ENCODE data around the gene MCM5.

Gene MCM5

DNA sequence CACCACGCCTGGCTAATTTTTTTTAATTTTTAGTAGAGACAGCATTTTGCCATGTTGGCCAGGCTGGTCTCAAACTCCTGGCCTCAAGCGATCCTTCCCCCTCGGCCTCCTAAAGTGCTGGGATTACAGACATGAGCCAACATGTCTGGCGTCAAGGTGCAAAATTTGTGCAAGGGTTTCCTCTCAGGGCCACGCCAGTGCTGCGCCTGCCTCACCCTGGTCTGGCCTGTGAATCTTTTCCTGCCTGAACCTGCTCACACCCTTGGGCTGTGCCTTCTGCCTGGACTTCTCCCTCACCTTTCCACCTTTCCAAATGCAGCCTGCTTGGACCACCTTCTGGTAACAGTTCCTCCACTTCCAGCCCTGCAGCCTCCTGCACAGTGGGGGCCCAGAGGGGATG lies 43.4 kb downstream of the MCM5 start:
- Histone ChIP-seq H2AK5ac (ENCODE audit: low read length) (no peak overlapping the region), H3K27ac (ENCODE audit: low read depth, low read length) (no peak overlapping the region), H3K79me2 (ENCODE audit: control insufficient read depth, insufficient read depth, low read length) (no peaks in the 10 kb centered on the region), H2BK5ac (ENCODE audit: low read length) (no peak overlapping the region), H3K4me1 (ENCODE audit: control insufficient read depth, low read depth, low read length) (no peaks in the 10 kb centered on the region), H2BK15ac (replicated peaks; ENCODE audit: low read depth) (no peak overlapping the region), H3K56ac (ENCODE audit: low read length) (no peak overlapping the region), H3K4me2 (ENCODE audit: low read length) (no peak overlapping the region), H4K8ac (ENCODE audit: low read depth, low read length) (no peak overlapping the region), H2BK120ac (ENCODE audit: low read depth, low read length) (no peak overlapping the region), H3K18ac (ENCODE audit: low read length) (no peak overlapping the region), H3K79me1 (ENCODE audit: low read length) (no peaks in the 10 kb centered on the region), H3K27me3 (ENCODE audit: insufficient read depth, low read length, poor library complexity) (no peaks in the 10 kb centered on the region), H3K9ac (ENCODE audit: low read length) (no peak overlapping the region), H3K23ac (ENCODE audit: low read length) (no peak overlapping the region), H3K4ac (ENCODE audit: low read depth, low read length) (no peak overlapping the region), H3K4me3 (ENCODE audit: low read length) (no peak overlapping the region), H4K5ac (ENCODE audit: low read length) (no peak overlapping the region), H3K36me3 (ENCODE audit: control insufficient read depth, insufficient read depth, low read length) (no peaks in the 10 kb centered on the region)
- WGBS (ENCODE audit: extremely low coverage, insufficient coverage, low lambda C conversion rate) = no CpG with 5 or more reads among the region's 6 CpGs
- DNase-seq = no peak

- no peaks in the 10 kb centered on the region for H3K36me3 ChIP-seq (ENCODE audit: control insufficient read depth, insufficient read depth, low read length)
- H4K5ac ChIP-seq (ENCODE audit: low read length) = no peak overlapping the region
- no peak overlapping the region for H3K23ac ChIP-seq (ENCODE audit: low read length)
- no peak overlapping the region for H2BK5ac ChIP-seq (ENCODE audit: low read length)
- no peak for DNase-seq
- no peaks in the 10 kb centered on the region for H3K27me3 ChIP-seq (ENCODE audit: insufficient read depth, low read length, poor library complexity)
- H3K56ac ChIP-seq (ENCODE audit: low read length) = no peak overlapping the region
- no peak overlapping the region for H4K8ac ChIP-seq (ENCODE audit: low read depth, low read length)
- WGBS (ENCODE audit: extremely low coverage, insufficient coverage, low lambda C conversion rate) = no CpG with 5 or more reads among the region's 11 CpGs
- H3K4ac ChIP-seq (ENCODE audit: low read depth, low read length) = no peak overlapping the region
- H3K27ac ChIP-seq (ENCODE audit: low read depth, low read length) = no peak overlapping the region
- no peaks in the 10 kb centered on the region for H3K4me1 ChIP-seq (ENCODE audit: control insufficient read depth, low read depth, low read length)
- no peak overlapping the region for H2BK120ac ChIP-seq (ENCODE audit: low read depth, low read length)
- H3K9ac ChIP-seq (ENCODE audit: low read length) = no peak overlapping the region
- H3K79me2 ChIP-seq (ENCODE audit: control insufficient read depth, insufficient read depth, low read length) = no peaks in the 10 kb centered on the region
- no peak overlapping the region for H3K18ac ChIP-seq (ENCODE audit: low read length)
- no peak overlapping the region for H2BK15ac ChIP-seq (replicated peaks; ENCODE audit: low read depth)
- H3K4me3 ChIP-seq (ENCODE audit: low read length) = no peak overlapping the region
- H3K79me1 ChIP-seq (ENCODE audit: low read length) = no peaks in the 10 kb centered on the region
- no peak overlapping the region for H3K4me2 ChIP-seq (ENCODE audit: low read length)
- H2AK5ac ChIP-seq (ENCODE audit: low read length) = no peak overlapping the region
These were observed 44.1 kb downstream of the MCM5 start for GRCh38 chr22:35443790-35444684.

GRCh38 chr22:35444685-35445399 lies 44.9 kb downstream of the MCM5 start:
- Histone ChIP-seq H3K4me3 (ENCODE audit: low read length) (no peak overlapping the region), H3K4me1 (ENCODE audit: control insufficient read depth, low read depth, low read length) (no peaks in the 10 kb centered on the region), H3K4me2 (ENCODE audit: low read length) (no peak overlapping the region), H2BK15ac (replicated peaks; ENCODE audit: low read depth) (no peak overlapping the region), H2BK5ac (ENCODE audit: low read length) (no peak overlapping the region), H3K27ac (ENCODE audit: low read depth, low read length) (no peak overlapping the region), H3K23ac (ENCODE audit: low read length) (no peak overlapping the region), H3K18ac (ENCODE audit: low read length) (no peak overlapping the region), H3K79me2 (ENCODE audit: control insufficient read depth, insufficient read depth, low read length) (no peaks in the 10 kb centered on the region), H3K9ac (ENCODE audit: low read length) (no peak overlapping the region), H4K5ac (ENCODE audit: low read length) (no peak overlapping the region), H3K4ac (ENCODE audit: low read depth, low read length) (no peak overlapping the region), H3K27me3 (ENCODE audit: insufficient read depth, low read length, poor library complexity) (no peaks in the 10 kb centered on the region), H3K79me1 (ENCODE audit: low read length) (no peaks in the 10 kb centered on the region), H3K56ac (ENCODE audit: low read length) (no peak overlapping the region), H2BK120ac (ENCODE audit: low read depth, low read length) (no peak overlapping the region), H4K8ac (ENCODE audit: low read depth, low read length) (no peak overlapping the region), H3K36me3 (ENCODE audit: control insufficient read depth, insufficient read depth, low read length) (no peaks in the 10 kb centered on the region), H2AK5ac (ENCODE audit: low read length) (no peak overlapping the region)
- DNase-seq = no peak
- WGBS (ENCODE audit: extremely low coverage, insufficient coverage, low lambda C conversion rate) = no CpG with 5 or more reads among the region's 13 CpGs

- Histone ChIP-seq H3K27ac (ENCODE audit: low read depth, low read length) (no peak overlapping the region), H3K56ac (ENCODE audit: low read length) (no peak overlapping the region)
These were observed 46.0 kb downstream of the MCM5 start for GRCh38 chr22:35445933-35446332.

DNA sequence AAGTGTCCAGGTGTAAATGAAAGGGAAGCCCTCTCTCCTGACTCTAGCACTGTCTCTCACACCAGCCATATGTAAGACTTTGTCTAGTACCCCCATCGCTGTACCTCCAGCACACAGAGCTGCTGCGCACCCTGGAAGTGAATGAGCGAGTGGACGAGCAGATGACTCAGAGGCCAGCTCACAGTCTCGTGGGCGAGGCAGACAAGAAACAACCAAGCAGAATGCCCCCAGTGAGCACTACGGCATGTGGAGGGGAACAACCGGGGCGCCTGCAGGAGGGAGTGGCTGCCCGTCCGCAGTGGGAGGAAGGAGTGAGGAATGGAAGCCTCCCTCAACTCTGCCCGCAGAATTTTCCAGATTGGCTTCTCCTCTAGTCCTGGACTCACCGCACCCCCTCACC lies 46.4 kb downstream of the MCM5 start:
- Histone ChIP-seq H3K79me2 (ENCODE audit: control insufficient read depth, insufficient read depth, low read length) (no peaks in the 10 kb centered on the region), H3K56ac (ENCODE audit: low read length) (no peak overlapping the region), H3K18ac (ENCODE audit: low read length) (no peak overlapping the region), H2BK15ac (replicated peaks; ENCODE audit: low read depth) (no peak overlapping the region), H3K27ac (ENCODE audit: low read depth, low read length) (no peak overlapping the region), H3K4me2 (ENCODE audit: low read length) (no peak overlapping the region), H3K4ac (ENCODE audit: low read depth, low read length) (no peak overlapping the region), H4K8ac (ENCODE audit: low read depth, low read length) (no peak overlapping the region), H3K23ac (ENCODE audit: low read length) (no peak overlapping the region), H3K79me1 (ENCODE audit: low read length) (no peaks in the 10 kb centered on the region), H3K27me3 (ENCODE audit: insufficient read depth, low read length, poor library complexity) (no peaks in the 10 kb centered on the region), H2BK120ac (ENCODE audit: low read depth, low read length) (no peak overlapping the region), H2AK5ac (ENCODE audit: low read length) (no peak overlapping the region), H2BK5ac (ENCODE audit: low read length) (no peak overlapping the region), H3K4me1 (ENCODE audit: control insufficient read depth, low read depth, low read length) (no peaks in the 10 kb centered on the region), H3K4me3 (ENCODE audit: low read length) (no peak overlapping the region), H4K5ac (ENCODE audit: low read length) (no peak overlapping the region), H3K9ac (ENCODE audit: low read length) (no peak overlapping the region), H3K36me3 (ENCODE audit: control insufficient read depth, insufficient read depth, low read length) (no peaks in the 10 kb centered on the region)
- no CpG with 5 or more reads among the region's 13 CpGs for WGBS (ENCODE audit: extremely low coverage, insufficient coverage, low lambda C conversion rate)
- no peak for DNase-seq

More at GRCh38 chr22:35445933-35446332, 46.0 kb downstream of the MCM5 start:
- Histone ChIP-seq H3K79me1 (ENCODE audit: low read length) (no peaks in the 10 kb centered on the region), H3K36me3 (ENCODE audit: control insufficient read depth, insufficient read depth, low read length) (no peaks in the 10 kb centered on the region), H3K79me2 (ENCODE audit: control insufficient read depth, insufficient read depth, low read length) (no peaks in the 10 kb centered on the region), H3K18ac (ENCODE audit: low read length) (no peak overlapping the region), H4K5ac (ENCODE audit: low read length) (no peak overlapping the region), H3K4me1 (ENCODE audit: control insufficient read depth, low read depth, low read length) (no peaks in the 10 kb centered on the region), H3K9ac (ENCODE audit: low read length) (no peak overlapping the region), H2BK15ac (replicated peaks; ENCODE audit: low read depth) (no peak overlapping the region), H2BK120ac (ENCODE audit: low read depth, low read length) (no peak overlapping the region), H4K8ac (ENCODE audit: low read depth, low read length) (no peak overlapping the region), H3K23ac (ENCODE audit: low read length) (no peak overlapping the region), H3K27me3 (ENCODE audit: insufficient read depth, low read length, poor library complexity) (no peaks in the 10 kb centered on the region), H3K4me2 (ENCODE audit: low read length) (no peak overlapping the region), H2BK5ac (ENCODE audit: low read length) (no peak overlapping the region), H3K4me3 (ENCODE audit: low read length) (no peak overlapping the region), H2AK5ac (ENCODE audit: low read length) (no peak overlapping the region), H3K4ac (ENCODE audit: low read depth, low read length) (no peak overlapping the region)
- no CpG with 5 or more reads among the region's 4 CpGs for WGBS (ENCODE audit: extremely low coverage, insufficient coverage, low lambda C conversion rate)
- no peak for DNase-seq
